ENCODE data around the gene YKT6. TPM values are rescaled to one million over a fixed set of nuclear protein-coding genes. Genes with fewer than 3 reads are reported as not detected.
"Not testable (repeated sequence)": the region's sequence is repeated elsewhere in the genome, so short reads cannot be mapped to it uniquely, and the experiment has no call there.

The YKT6 gene
- total RNA-seq, 1 experiment from 2014 or later, result 146 TPM

DNA sequence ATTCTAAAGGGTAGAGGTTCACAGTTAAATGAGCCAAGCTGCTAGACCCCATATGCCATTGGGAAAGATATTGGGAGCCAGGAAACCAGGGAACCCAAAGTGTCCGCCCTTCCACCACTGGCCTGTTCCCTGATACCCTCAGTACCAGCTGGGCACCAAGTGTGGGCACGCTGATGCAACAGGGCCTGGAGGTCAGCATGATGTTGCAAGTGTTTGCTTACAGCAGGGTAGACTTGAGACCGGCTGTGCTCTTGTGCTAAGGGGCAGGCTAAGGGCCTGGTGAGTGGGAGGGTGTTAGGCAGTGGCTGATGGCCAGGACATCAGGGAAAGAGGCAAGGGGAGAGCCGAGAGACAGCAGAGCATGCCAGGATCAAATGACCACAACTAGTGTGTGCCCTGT, 38.6 kb upstream of the YKT6 start:
- Mint-ChIP-seq H3K4me1 (ENCODE audit: low read depth, unreplicated experiment) (no peaks in the 10 kb centered on the region), H3K27ac (ENCODE audit: unreplicated experiment) (no peak overlapping the region), H3K36me3 (ENCODE audit: insufficient read depth, unreplicated experiment) (no peaks in the 10 kb centered on the region), H3K27me3 (ENCODE audit: unreplicated experiment) (peaks cover 84% of the 10 kb centered on the region), H3K4me3 (ENCODE audit: low read depth, unreplicated experiment) (no peak overlapping the region), H3K9me3 (ENCODE audit: low read depth, unreplicated experiment) (peaks cover 2% of the 10 kb centered on the region)
- DNase-seq, result no peak
- no TSS peak for BruUV-seq (replicated peaks)
- TF ChIP-seq, protein P1, sequence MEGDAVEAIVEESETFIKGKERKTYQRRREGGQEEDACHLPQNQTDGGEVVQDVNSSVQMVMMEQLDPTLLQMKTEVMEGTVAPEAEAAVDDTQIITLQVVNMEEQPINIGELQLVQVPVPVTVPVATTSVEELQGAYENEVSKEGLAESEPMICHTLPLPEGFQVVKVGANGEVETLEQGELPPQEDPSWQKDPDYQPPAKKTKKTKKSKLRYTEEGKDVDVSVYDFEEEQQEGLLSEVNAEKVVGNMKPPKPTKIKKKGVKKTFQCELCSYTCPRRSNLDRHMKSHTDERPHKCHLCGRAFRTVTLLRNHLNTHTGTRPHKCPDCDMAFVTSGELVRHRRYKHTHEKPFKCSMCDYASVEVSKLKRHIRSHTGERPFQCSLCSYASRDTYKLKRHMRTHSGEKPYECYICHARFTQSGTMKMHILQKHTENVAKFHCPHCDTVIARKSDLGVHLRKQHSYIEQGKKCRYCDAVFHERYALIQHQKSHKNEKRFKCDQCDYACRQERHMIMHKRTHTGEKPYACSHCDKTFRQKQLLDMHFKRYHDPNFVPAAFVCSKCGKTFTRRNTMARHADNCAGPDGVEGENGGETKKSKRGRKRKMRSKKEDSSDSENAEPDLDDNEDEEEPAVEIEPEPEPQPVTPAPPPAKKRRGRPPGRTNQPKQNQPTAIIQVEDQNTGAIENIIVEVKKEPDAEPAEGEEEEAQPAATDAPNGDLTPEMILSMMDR (IDR thresholded peaks at IDR 0.05; ENCODE audit: unreplicated experiment), result no peak
- CTCF ChIA-PET, result no interaction called here
- intact Hi-C loops (cut with micrococcal nuclease; ENCODE audit: unreplicated experiment), result no loop called here

DNA sequence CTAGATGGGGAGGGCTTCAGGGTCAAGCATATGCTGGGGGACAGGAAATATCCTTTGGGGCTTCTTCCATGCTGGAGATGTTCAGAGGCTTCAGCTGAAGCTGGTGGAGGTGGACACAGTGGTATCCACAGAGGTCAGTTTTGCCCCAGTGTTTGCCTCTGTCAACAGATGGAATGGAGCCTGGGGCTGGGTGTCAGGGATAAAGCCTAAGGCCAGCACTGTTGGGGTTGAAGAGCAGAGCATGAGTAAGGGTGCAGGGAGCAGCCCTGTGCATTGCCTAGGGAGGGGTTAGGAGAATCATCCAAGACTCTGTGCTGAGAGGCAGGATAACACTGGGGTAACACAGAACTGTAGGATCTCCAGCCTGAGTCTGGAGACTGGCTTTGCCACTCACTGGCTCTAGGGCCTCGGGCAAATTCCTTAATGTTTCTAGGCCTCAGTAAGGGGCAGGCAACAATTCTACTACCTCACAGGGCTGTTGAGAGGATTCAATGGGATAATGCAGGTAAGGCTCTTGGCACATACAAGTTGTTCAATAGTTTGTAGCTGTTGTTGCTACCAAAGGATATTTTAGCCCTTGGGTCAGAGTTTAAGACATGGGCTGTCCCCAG, 37.9 kb upstream of the YKT6 start:
- TF ChIP-seq, protein P1 (IDR thresholded peaks at IDR 0.05; ENCODE audit: unreplicated experiment), result no peak
- no TSS peak for BruUV-seq (replicated peaks)
- H3K36me3 Mint-ChIP-seq (ENCODE audit: insufficient read depth, unreplicated experiment), result no peaks in the 10 kb centered on the region
- CTCF ChIA-PET, result interaction anchor here (0.5 kb wide), 1 partner anchor 66 kb away, joined by 5 read pairs; no protein-coding TSS in a partner anchor
- H3K9me3 Mint-ChIP-seq (ENCODE audit: low read depth, unreplicated experiment), result peaks cover 2% of the 10 kb centered on the region
- H3K27me3 Mint-ChIP-seq (ENCODE audit: unreplicated experiment), result peaks cover 80% of the 10 kb centered on the region
- no peak overlapping the region for H3K4me3 Mint-ChIP-seq (ENCODE audit: low read depth, unreplicated experiment)
- no peak for DNase-seq
- H3K4me1 Mint-ChIP-seq (ENCODE audit: low read depth, unreplicated experiment), result no peaks in the 10 kb centered on the region
- intact Hi-C loops (cut with micrococcal nuclease; ENCODE audit: unreplicated experiment), result no loop called here
- H3K27ac Mint-ChIP-seq (ENCODE audit: unreplicated experiment), result no peak overlapping the region

DNA sequence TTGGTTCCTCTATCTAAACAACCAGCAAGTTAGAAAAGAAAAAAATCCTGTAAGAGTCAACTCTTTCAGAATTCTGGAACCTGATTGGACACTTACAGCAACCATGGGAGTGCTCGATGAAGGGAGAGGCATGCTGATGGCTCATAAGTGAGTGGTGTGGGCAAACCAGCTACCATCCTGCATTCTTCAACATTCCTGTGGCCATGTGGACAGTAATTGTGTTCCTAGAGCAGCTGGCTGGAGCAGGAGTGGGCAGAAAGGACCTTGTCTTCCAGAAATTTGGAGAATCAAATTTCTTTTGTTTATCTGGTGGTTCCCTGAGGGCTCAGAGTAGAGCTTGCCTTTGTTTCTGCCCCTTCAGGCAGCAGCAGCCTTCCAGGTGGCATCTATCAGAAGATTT, 37.2 kb upstream of the YKT6 start:
- no peaks in the 10 kb centered on the region for H3K4me1 Mint-ChIP-seq (ENCODE audit: low read depth, unreplicated experiment)
- intact Hi-C loops (cut with micrococcal nuclease; ENCODE audit: unreplicated experiment), result no loop called here
- BruUV-seq (replicated peaks), result no TSS peak
- peaks cover 2% of the 10 kb centered on the region for H3K9me3 Mint-ChIP-seq (ENCODE audit: low read depth, unreplicated experiment)
- H3K36me3 Mint-ChIP-seq (ENCODE audit: insufficient read depth, unreplicated experiment), result no peaks in the 10 kb centered on the region
- H3K4me3 Mint-ChIP-seq (ENCODE audit: low read depth, unreplicated experiment), result no peak overlapping the region
- DNase-seq, result no peak
- TF ChIP-seq, protein P1 (IDR thresholded peaks at IDR 0.05; ENCODE audit: unreplicated experiment), result no peak
- H3K27me3 Mint-ChIP-seq (ENCODE audit: unreplicated experiment), result peaks cover 77% of the 10 kb centered on the region
- H3K27ac Mint-ChIP-seq (ENCODE audit: unreplicated experiment), result no peak overlapping the region
- CTCF ChIA-PET, result interaction anchor here (0.5 kb wide), 1 partner anchor 66 kb away, joined by 5 read pairs; no protein-coding TSS in a partner anchor

DNA sequence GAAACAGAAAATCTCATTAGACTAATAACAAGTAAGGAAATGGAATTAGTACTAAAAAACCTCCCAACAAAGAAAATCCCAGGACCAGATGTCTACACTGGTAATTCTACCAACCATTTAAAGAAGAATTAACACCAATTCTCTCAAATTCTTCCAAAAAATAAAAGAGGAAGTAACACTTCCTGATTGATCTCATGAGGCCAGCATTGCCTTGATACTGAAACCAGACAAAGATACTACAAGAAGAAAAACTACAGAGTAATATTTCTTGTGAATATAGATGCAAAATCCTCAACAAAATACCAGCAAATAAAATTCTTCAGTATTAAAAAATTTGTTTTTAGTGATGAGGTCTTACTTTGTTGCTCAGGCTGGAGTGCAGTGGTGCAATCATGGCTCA, 32.9 kb upstream of the YKT6 start:
- Mint-ChIP-seq H3K4me1 (ENCODE audit: low read depth, unreplicated experiment) (no peaks in the 10 kb centered on the region), H3K27me3 (ENCODE audit: unreplicated experiment) (peaks cover 83% of the 10 kb centered on the region), H3K9me3 (ENCODE audit: low read depth, unreplicated experiment) (peaks cover 2% of the 10 kb centered on the region), H3K27ac (ENCODE audit: unreplicated experiment) (no peak overlapping the region), H3K4me3 (ENCODE audit: low read depth, unreplicated experiment) (no peak overlapping the region), H3K36me3 (ENCODE audit: insufficient read depth, unreplicated experiment) (no peaks in the 10 kb centered on the region)
- CTCF ChIA-PET, result interaction anchor here (1.1 kb wide), 1 partner anchor 9 kb away, joined by 3 read pairs; no protein-coding TSS in a partner anchor
- BruUV-seq (replicated peaks), result no TSS peak
- TF ChIP-seq, protein P1 (IDR thresholded peaks at IDR 0.05; ENCODE audit: unreplicated experiment), result no peak
- intact Hi-C loops (cut with micrococcal nuclease; ENCODE audit: unreplicated experiment), result no loop called here
- no peak for DNase-seq

DNA sequence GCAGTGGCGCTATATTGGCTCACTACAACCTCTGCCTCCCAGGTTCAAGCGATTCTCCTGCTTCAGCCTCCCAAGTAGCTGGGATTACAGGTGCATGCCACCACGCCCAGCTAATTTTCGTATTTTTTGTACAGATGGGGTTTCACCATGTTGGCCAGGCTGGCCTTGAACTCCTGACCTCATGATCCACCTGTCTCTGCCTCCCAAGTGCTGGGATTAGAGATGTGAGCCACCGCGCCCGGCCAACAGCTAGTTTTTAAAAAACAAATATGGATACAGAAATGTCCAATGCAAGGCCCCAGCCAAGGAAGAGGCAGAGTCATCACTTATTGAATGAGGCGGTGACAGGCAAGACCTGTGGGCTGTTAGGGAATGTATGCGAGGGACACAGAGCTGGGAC, 28.9 kb upstream of the YKT6 start:
- H3K9me3 Mint-ChIP-seq (ENCODE audit: low read depth, unreplicated experiment); BruUV-seq (replicated peaks); intact Hi-C loops (cut with micrococcal nuclease; ENCODE audit: unreplicated experiment); H3K27ac Mint-ChIP-seq (ENCODE audit: unreplicated experiment); H3K36me3 Mint-ChIP-seq (ENCODE audit: insufficient read depth, unreplicated experiment); H3K4me1 Mint-ChIP-seq (ENCODE audit: low read depth, unreplicated experiment); H3K4me3 Mint-ChIP-seq (ENCODE audit: low read depth, unreplicated experiment); DNase-seq: not testable (repeated sequence)
- peaks cover 83% of the 10 kb centered on the region for H3K27me3 Mint-ChIP-seq (ENCODE audit: unreplicated experiment)
- CTCF ChIA-PET, result interaction anchor here (0.8 kb wide), 1 partner anchor 45 kb away, joined by 4 read pairs; no protein-coding TSS in a partner anchor
